Right renal cortex interstitium (tissue), 3 donors: ENCODE measurements around the gene COPS7B. TPM values are rescaled to one million over a fixed set of nuclear protein-coding genes. Genes with fewer than 3 reads are reported as not detected.
"Not testable (repeated sequence)": the region's sequence is repeated elsewhere in the genome, so short reads cannot be mapped to it uniquely, and the experiment has no call there.

Experiments used
- DNase-seq, 3 donors: peaks; one replicate each; pipeline ENCODE4 v3.0.0-alpha.2; 2013; ENCODE audit warnings: low read depth in 3 of 3, low spot score in 2 of 3
- polyA plus RNA-seq, 3 donors: library from polyadenylated mRNA; unstranded; fragments of 120-200 nt; gene quantifications; one replicate each; pipeline ENCODE4 v1.2.1, GENCODE V29; 2013; ENCODE audit not compliant: insufficient read length in 3 of 3

COPS7B gene
- 10 to 100 TPM; 49.2 to 52.7 (median 52.6) TPM for polyA plus RNA-seq

DNA sequence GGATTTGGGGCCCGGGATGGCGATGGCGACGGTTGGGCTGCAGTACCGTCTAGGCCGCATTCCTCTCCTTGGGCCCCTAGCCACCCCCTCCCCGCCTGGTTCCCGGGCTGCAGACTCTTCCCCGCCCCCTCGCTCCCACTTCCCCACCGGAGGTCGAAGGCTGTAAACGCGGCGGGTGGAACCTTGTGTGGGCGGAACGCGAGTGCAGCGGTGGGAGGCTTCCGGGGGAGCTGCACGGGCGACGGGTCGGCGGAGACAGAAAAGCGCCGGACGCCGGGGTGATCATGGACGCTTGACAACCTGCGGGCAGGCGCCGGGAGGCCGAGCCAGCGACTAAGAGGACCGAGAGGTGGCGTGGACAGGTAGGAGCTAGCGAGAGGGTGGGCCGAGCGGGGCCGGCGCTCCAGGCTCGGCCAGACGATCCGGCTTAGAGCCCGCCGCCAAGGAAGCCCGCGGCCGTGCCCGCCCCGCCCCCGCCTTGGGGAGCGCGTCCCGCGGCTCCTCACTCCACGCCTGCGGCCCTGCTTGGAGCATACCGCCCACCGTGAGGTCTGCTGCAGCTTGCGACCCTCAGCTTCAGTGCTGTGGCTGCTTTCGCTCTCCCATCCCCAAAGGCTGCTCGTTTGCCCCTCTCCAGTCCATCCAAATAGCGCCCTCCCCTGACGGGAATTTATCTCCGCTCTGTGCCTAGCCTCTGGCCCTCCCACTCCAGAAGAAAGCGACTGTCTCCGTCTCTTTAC lies at the start of gene COPS7B:
TSS of gene COPS7B (plus strand) at position 269 of the 740 bp plus-strand sequence. CDS start 2,126 bp downstream, outside the sequence.
- peak in 2 of 3 donors; percentile 75 to 78 for DNase-seq

- no peak for DNase-seq
These were observed 48.5 kb upstream of the COPS7B start for GRCh38 chr2:231737761-231738160.

DNA sequence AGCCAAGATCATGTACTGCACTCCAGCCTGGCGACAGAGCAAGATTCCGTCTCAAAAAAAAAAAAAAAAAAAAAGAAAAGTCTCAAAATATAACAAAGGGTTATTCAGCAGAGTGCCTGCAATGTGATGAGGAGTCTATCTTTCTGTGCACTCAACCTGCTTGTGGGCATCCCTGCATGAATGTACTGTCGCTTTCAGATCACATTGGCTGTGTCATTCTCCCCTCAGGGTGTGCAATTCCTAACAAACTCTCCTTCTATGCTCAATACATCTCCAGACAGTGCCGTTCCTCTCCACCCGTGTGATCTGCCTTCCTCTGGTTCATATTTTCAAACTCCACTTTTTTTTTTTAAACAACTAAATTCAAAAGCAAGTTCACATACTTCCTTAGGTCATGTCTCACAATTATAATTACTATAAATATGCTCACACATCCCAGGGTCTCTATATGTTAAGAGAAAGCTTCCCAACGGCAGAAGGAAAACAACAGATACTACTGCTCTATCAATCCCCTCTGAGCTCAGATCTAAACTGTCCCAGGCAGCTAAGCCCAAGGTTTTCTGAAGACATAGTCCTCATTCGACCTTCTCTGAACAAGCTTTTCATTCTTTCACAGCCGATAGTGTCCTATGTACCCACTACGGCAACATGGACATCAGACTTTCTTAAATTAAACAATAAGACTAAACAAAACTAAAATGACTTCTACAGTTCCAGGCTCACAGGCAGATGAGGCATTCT lies 42.7 kb upstream of the COPS7B start:
- DNase-seq: no peak

DNA sequence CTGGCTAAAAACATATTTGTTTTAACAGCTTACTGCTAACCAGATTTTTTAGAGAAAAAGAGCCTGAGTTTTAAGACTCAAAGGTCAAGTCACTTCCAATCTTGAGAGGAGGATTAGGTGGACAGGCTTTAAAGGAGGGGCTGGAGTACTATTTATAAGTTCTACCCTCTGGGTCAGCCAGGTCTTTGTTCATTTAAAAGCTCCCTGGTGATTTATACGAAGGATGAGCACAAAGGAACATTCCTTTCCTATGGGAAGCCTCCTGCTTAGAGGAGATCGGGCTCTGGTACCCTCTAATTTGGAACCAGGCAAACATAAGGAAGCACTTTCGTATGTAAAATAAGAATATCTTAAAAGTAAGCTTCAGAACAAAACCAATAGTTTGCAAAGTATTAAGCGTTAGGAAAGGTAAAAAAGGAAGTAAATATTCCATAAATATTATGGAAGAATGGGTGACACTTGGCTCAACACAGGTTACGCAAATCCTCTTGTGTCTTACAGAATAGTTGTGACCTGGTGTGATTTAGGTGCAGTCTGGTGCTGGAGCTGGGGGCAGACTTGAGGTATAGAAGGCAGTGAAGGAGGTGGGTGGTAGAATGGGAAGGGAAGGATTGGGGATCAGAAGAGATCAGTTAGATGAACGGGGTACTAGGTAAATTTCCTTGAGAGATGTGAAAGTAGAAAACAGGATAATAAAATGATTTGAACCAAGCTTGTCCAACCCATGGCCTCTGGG lies 40.8 kb upstream of the COPS7B start:
- DNase-seq: no peak

GRCh38 chr2:231748153-231748896 lies 37.9 kb upstream of the COPS7B start:
- not testable (repeated sequence) for DNase-seq

DNA sequence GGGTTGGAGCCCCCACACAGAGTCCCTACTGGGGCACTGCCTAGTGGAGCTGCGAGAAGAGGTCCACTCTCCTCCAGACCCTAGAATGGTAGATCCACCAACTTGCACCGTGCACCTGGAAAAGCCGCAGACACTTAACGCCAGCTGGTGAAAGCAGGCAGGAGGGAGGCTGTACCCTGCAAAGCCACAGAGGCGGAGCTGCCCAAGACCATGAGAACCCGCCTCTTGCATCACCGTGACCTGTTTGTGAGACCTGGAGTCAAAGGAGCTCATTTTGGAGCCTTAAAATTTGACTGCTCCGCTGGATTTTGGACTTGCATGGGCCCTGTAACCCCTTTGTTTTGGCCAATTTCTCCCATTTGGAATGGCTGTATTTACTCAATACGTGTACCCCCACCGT lies 37.2 kb upstream of the COPS7B start:
- DNase-seq: not testable (repeated sequence)

- DNase-seq: no peak
These were observed 35.0 kb upstream of the COPS7B start for GRCh38 chr2:231751042-231751815.

DNA sequence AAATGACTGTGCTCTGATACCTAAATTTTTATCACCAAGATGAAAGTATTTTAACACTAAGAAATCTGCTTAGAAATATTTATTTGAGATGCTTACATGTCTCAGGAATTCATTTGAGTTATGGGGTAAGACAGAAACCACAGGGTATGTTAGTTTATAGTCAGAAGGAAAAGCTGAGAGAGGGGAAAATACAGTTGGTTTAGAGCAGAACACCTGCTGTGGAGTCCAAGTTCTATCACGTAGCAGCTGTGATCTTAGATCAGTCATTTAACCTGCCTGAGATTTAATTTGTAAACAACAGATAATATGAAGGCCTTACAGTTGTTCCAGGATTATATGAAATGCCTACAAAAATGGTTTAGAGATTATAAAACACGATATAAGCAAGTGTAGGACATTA lies 34.2 kb upstream of the COPS7B start:
- no peak for DNase-seq

DNA sequence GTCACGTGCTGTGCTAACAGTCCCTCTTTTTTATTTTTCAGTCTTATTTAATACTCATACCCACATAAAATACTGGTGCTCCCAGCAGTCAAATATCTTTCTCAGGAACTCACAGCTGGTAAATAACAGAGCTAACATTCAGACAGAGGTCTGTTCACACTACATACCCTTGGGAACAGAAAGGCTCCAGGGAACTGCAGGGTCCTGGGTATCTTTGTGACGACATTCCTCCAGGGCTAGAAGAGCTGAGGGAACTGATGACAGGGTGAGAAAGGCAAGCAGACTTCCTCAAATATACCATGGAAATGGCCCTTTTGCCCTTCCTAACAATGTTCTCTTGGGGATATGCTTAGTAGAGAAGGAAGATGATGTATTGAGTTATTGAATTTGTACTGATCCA lies 24.5 kb upstream of the COPS7B start:
- no peak for DNase-seq

DNA sequence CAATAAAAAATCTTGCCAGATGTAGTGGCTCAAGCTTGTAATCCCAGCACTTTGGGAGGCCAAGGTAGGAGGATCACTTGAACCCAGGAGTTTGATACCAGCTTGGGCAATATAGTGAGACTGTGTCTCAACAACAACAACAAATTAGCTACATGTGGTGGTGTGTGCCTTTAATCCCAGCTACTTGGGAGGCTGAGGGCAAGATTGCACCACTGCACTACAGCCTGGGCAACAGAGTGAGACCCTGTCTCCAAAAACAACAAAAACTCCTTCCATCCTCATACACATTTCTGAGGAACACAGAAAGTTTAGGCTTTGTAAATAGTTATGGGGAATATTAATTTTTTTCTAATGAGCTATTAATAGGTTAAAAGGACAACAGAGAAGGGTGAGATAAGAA lies 22.1 kb upstream of the COPS7B start:
- no peak for DNase-seq

GRCh38 chr2:231764760-231765159 lies 21.5 kb upstream of the COPS7B start:
- no peak for DNase-seq

- DNase-seq: no peak
These were observed 20.7 kb upstream of the COPS7B start for GRCh38 chr2:231765496-231765929.

DNA sequence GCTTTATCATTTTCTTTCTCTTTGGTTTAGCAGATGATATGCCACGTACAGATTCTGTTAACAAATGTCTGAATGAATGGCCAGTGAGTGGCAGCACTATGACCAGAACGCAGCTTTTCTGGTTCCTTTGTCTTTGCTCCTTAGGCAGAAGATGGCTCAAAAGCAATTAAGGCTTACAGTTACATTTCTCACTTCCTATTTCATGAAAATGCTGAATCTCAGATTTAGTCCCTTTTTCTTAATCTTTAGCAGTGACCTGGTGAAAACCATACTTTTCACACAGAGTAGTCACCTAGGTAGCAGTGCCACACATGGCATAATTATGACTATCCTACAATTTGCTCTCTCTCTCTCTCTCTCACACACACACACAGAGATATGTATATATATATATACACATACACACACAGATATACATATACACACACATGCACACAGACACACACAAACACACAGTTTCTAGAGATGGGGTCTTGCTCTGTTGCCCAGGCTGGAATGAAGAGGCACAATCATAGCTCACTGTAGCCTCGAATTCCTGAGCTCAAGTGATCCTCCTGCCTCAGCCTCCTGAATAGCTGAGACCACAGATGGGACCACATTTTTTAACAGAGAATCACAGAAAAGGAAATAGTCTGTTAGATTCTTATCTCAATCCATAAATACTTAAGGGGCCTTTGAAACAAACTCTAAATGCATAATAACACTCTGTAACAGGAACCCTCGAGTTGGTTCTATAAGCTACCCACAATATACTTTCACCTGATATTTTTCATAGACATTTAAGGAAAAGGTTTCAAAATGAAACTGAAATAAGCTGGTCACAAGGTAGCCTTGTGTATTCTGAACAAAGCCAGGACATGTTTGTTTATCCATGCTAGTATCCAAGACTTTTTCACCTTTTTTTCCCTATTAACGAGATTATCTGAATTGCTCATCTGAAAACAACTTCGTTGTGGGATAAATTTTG lies 16.8 kb upstream of the COPS7B start:
- DNase-seq: no peak

DNA sequence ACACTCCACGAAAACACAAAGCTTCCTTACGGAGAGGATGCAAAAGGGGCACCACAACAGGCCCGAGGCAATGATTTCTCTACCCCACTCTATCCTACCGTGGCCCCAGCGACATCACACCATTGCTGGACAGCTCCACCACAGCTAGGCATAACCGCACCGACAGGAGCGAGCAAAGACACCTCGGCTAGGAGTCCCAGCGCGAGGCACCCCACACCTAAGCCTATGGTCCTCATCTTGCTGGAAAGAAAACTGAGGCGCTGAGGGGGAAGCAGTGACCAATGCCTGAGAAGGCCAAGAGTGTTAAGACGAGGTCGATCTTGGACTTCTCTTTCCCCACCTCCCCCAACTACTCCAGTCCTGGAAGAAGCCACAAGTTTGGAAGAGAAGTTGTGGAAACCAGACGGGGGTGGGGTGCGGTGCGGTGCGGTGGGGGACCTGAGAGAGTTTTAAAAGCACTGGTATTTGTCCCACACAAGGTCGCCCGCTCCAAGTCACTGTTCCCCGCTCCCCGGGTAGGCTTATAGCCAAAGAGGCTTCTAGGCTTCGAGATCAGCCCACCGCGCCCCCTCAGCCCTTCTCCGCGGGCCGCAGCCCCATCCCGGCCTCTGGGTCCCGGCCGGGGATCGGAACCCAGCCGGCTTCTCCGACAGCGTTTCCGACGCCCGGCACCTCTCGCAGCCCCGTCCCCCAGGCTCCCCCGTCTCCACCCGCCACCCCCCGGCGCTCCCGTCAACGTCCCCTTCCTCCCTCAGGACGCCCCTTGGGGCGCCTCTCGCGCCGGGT lies 5.9 kb upstream of the COPS7B start:
- DNase-seq: no peak

DNA sequence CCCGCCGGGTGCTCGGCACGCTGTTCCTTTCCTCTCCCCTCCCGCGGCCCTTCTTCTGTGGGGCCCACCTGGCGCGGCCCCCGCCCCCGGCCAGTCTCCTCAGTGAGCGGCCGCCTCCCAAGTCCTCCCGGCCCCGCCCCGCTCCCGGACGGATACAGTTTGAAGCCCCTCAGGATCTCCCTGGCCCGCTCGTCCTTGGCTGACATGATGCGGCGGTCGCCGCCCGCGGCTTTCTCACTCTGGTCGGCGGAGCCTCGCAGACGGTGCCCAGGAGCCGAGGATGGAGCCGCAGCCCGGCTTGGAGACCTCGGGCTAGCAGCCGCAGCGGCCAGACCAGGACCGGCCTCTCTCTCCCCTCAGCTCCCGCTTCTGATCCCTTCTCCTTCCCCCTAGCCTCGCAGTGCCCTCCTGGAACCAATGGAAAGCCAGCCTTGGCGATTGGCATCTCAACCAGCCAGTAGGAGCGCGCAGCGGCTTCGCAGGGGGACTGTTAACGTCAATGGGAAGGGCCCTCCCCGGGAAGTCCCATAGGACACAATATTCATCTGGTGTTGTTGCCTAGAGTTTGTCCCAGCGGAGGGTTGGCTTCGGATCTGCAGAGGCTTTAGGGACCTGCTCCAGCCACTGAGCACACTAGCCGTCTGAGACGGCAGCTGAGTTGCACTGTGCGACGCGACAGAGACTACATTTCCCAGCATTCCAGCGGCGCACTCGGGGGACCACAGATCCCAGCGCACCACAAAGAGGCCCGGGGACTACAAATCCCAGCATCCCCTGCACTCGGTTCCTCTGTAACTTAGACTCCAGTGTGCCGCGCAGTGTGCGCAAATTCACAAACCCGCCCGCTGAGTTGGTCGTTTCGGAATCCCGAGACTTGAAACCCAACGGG lies 5.1 kb upstream of the COPS7B start, which contains the start of gene PDE6D:
TSS of gene PDE6D (minus strand) at position 374 of the 889 bp plus-strand sequence. CDS start at position 206, 168 bp downstream.
- DNase-seq: peak; percentile 94 to 100 (median 96)

DNA sequence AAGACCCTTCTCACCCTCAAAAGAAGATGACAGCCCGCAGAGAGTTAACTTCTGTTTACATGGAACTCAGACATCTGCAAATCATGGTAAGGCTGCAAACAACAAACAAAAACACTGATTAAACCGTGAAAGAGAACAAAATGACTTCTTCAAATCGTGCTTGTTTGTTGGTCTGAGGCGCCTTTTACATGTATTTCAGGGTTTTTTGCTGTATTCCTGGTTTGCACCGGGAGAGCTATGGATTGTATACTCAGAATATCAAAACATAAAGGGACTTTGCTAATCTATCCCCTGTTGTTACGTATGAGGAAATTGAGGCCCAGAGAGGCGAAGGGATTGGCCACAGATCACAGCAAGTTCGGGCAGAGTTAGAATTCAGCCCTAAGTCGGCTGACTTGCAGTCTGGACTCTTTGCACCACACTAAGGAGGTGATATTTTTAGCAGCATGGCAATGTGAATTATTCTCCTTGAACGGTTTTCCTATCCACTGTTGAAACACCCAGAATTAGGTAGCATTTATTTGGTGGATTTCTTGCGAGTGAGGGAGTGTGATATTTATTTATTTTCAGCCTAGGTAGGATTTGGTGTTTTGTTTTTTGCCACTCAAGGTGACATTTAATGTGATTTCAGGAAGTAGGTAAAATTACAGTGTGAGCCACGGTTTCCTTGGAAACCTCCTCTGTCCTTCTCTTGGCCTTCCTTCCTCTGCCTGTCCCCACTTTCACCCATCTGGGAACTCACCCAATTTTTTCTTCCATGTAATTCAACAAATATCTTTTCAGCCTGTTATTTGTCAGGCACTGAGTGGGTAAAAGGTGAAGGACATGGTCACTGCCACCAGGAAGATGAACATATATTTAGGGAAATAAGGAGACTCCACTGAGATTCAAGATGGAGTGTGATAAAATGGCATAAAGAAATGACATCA lies 4.2 kb upstream of the COPS7B start:
- DNase-seq: no peak
